Fibroblast of lung (primary cell): Measurements from ENCODE around the gene AQP1. TPM values are rescaled to one million over a fixed set of nuclear protein-coding genes. Genes with fewer than 3 reads are reported as not detected.

Experiments
- DNase-seq, 2 donors: peaks; one replicate each; pipeline versions ENCODE4 v3.0.0 to v3.0.0-alpha.2; 2010; ENCODE audit warnings: low read depth in 2 of 2
- H2AFZ ChIP-seq: 2 replicates; pipeline ENCODE4 v1.5.1; 2012; ENCODE audit warnings: low read length, control low read depth, inconsistent platforms
- H3K27ac ChIP-seq: 2 replicates; pipeline ENCODE4 v1.5.1; 2011; ENCODE audit warnings: low read length, control low read depth; ENCODE audit not compliant: insufficient read depth
- H3K27me3 ChIP-seq: 2 replicates; pipeline ENCODE4 v1.5.1; 2011; ENCODE audit warnings: mild to moderate bottlenecking, low read length; ENCODE audit not compliant: control insufficient read depth, insufficient read depth
- H3K36me3 ChIP-seq: 2 replicates; pipeline ENCODE4 v1.5.1; 2011; ENCODE audit warnings: low read length; ENCODE audit not compliant: control insufficient read depth, insufficient read depth
- H3K4me1 ChIP-seq: 2 replicates; pipeline ENCODE4 v1.5.1; 2011; ENCODE audit warnings: low read length; ENCODE audit not compliant: control insufficient read depth, insufficient read depth; ENCODE audit errors: extremely low read depth
- H3K4me2 ChIP-seq: 2 replicates; pipeline ENCODE4 v1.5.1; 2011; ENCODE audit warnings: low read length, control low read depth; ENCODE audit not compliant: insufficient read depth; ENCODE audit errors: extremely low read depth
- H3K4me3 ChIP-seq, 4 experiments: fragments of 200-600 bp in 1 of 4; sonication (generic) in 1 of 4; replicated peaks in 1 of 4; 2 replicates each; pipeline ENCODE4 v1.5.1; 2011 to 2016; ENCODE audit warnings: low read length in 4 of 4, low read depth in 3 of 4, mild to moderate bottlenecking in 3 of 4, control low read depth in 2 of 4, inconsistent platforms in 1 of 4, mixed read lengths in 1 of 4; ENCODE audit not compliant: insufficient read depth in 1 of 4; ENCODE audit errors: control extremely low read depth in 1 of 4
- H3K79me2 ChIP-seq: 2 replicates; pipeline ENCODE4 v1.5.1; 2012; ENCODE audit warnings: mild to moderate bottlenecking, low read length, inconsistent platforms; ENCODE audit not compliant: control insufficient read depth, insufficient read depth
- H3K9ac ChIP-seq: 2 replicates; pipeline ENCODE4 v1.5.1; 2011; ENCODE audit warnings: mild to moderate bottlenecking, low read length, control low read depth; ENCODE audit not compliant: insufficient read depth
- H3K9me3 ChIP-seq: 2 replicates; pipeline ENCODE4 v1.5.1; 2012; ENCODE audit warnings: low read depth, low read length; ENCODE audit not compliant: control insufficient read depth, insufficient read depth
- H4K20me1 ChIP-seq: 2 replicates; pipeline ENCODE4 v1.5.1; 2011; ENCODE audit warnings: low read length; ENCODE audit not compliant: control insufficient read depth, insufficient read depth; ENCODE audit errors: extremely low read depth
- CTCF ChIP-seq, 2 donors: IDR thresholded peaks in 1 of 2; conservative IDR thresholded peaks in 1 of 2; 1 replicate in 1 of 2; 2 replicates in 1 of 2; pipeline ENCODE4 v1.5.1; 2011 to 2012; ENCODE audit warnings: low read length in 2 of 2, control low read depth in 1 of 2, inconsistent platforms in 1 of 2, low read depth in 1 of 2, mild to moderate bottlenecking in 1 of 2
- EZH2 ChIP-seq: IDR thresholded peaks from 2 replicates; pipeline ENCODE4 v1.5.1; 2012; ENCODE audit warnings: low read length, control low read depth, mild to moderate bottlenecking; ENCODE audit errors: missing control alignments
- polyA plus RNA-seq, 2 donors: library from polyadenylated mRNA; depleted of rRNA in 1 of 2; stranded (reverse) in 1 of 2; unstranded in 1 of 2; fragments of >200 nt; gene quantifications; 2 replicates each; pipeline ENCODE4 v1.2.1, GENCODE V29; 2011 to 2012; ENCODE audit warnings: missing spikeins in 1 of 2
- total RNA-seq: library from RNA; depleted of rRNA; stranded (reverse); fragments of >200 nt; gene quantifications from 2 replicates; pipeline ENCODE4 v1.2.1, GENCODE V29; 2014

AQP1 gene
- total and polyA plus RNA-seq, 2 donors (not counting 1 experiment from before 2014, with no cell fraction given): 13.0 to 44.6 TPM

- H3K9ac ChIP-seq: no peak overlapping the region
- H2AFZ ChIP-seq: no peak overlapping the region
- peaks cover 3% of the 10 kb centered on the region for H3K36me3 ChIP-seq
- H3K27me3 ChIP-seq: no peaks in the 10 kb centered on the region
- no peaks in the 10 kb centered on the region for H3K9me3 ChIP-seq
- H3K4me3 ChIP-seq: no peak overlapping the region
- no peak overlapping the region for H3K27ac ChIP-seq
- H3K4me1 ChIP-seq: no peaks in the 10 kb centered on the region
- H3K4me2 ChIP-seq: no peak overlapping the region
- H4K20me1 ChIP-seq: no peaks in the 10 kb centered on the region
- DNase-seq: no peak
- TF ChIP-seq CTCF (conservative IDR thresholded peaks at IDR 0.05 in 1 of 2, IDR thresholded peaks at IDR 0.05 in 1 of 2; ENCODE audit: low read depth in 1 of 2, low read length in 2 of 2): no peak
- TF ChIP-seq EZH2: no peak
- no peaks in the 10 kb centered on the region for H3K79me2 ChIP-seq
These were observed 38.0 kb upstream of the AQP1 start for GRCh38 chr7:30873656-30874055.

GRCh38 chr7:30874656-30875302, 36.9 kb upstream of the AQP1 start:
- H4K20me1 ChIP-seq: no peaks in the 10 kb centered on the region
- H3K4me1 ChIP-seq: no peaks in the 10 kb centered on the region
- no peak overlapping the region for H3K27ac ChIP-seq
- H3K9me3 ChIP-seq: no peaks in the 10 kb centered on the region
- H3K9ac ChIP-seq: no peak overlapping the region
- no peak for TF ChIP-seq EZH2
- no peak for TF ChIP-seq CTCF (conservative IDR thresholded peaks at IDR 0.05 in 1 of 2, IDR thresholded peaks at IDR 0.05 in 1 of 2; ENCODE audit: low read depth in 1 of 2, low read length in 2 of 2)
- H3K4me2 ChIP-seq: no peak overlapping the region
- no peaks in the 10 kb centered on the region for H3K79me2 ChIP-seq
- no peak overlapping the region for H2AFZ ChIP-seq
- H3K36me3 ChIP-seq: peaks cover 3% of the 10 kb centered on the region
- no peak overlapping the region for H3K4me3 ChIP-seq
- no peak for DNase-seq
- H3K27me3 ChIP-seq: no peaks in the 10 kb centered on the region

- Histone ChIP-seq H3K27me3 (no peaks in the 10 kb centered on the region), H3K36me3 (no peaks in the 10 kb centered on the region), H4K20me1 (no peaks in the 10 kb centered on the region), H3K4me1 (no peaks in the 10 kb centered on the region), H3K79me2 (no peaks in the 10 kb centered on the region), H3K27ac (no peak overlapping the region), H3K9ac (no peak overlapping the region), H2AFZ (no peak overlapping the region), H3K9me3 (no peaks in the 10 kb centered on the region), H3K4me2 (no peak overlapping the region), H3K4me3 (no peak overlapping the region)
- TF ChIP-seq EZH2 (no peak), CTCF (conservative IDR thresholded peaks at IDR 0.05 in 1 of 2, IDR thresholded peaks at IDR 0.05 in 1 of 2; ENCODE audit: low read depth in 1 of 2, low read length in 2 of 2) (no peak)
- DNase-seq: peak in 1 of 2 donors; percentile 40
These were observed 34.5 kb upstream of the AQP1 start for GRCh38 chr7:30877015-30877769.
